ENCODE results near the gene TRERF1. TPM values are rescaled to one million over a fixed set of nuclear protein-coding genes. Genes with fewer than 3 reads are reported as not detected.

Gene TRERF1
- total and polyA plus RNA-seq, 2 of the 8 experiments (the other 6 are each of a cell fraction or from before 2014, with no cell fraction given) = 10.8 to 21.5 TPM

DNA sequence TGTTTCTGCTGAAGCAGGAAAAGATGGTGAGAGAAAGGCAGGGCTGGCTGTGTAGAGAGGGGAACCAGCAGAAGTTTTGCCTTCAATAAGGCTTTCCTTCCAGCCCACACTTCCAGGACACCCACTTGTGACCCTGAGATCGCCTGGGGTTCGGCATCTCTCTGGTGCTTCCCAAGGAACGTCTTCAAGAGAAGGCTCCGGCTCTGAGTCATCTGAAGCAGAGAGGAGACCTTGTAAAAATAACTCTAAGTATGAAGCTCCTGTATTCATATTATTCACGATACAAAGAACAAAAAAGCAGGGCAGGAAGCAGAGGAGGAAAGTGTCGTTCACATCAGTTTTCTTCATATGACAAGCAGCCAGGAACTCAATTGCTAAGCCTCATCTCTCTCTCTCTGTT lies 138.7 kb downstream of the TRERF1 start (continued):
- TF ChIP-seq MAFK (IDR thresholded peaks at IDR 0.05; ENCODE audit: low read depth, low read length) = no peak
- no peak for TF ChIP-seq CBX5 (IDR thresholded peaks at IDR 0.05; ENCODE audit: low read depth, low read length)
- TF ChIP-seq PHF8 (conservative IDR thresholded peaks at IDR 0.05; ENCODE audit: low read depth, low read length) = no peak
- no peak for TF ChIP-seq TCF12 (IDR thresholded peaks at IDR 0.05; ENCODE audit: low read depth, low read length)
- TF ChIP-seq ASH2L (IDR thresholded peaks at IDR 0.05; ENCODE audit: low read length) = no peak
- TF ChIP-seq TEAD4 (IDR thresholded peaks at IDR 0.05; ENCODE audit: low read depth, low read length) = no peak
- no peak for TF ChIP-seq TAF7 (optimal IDR thresholded peaks at IDR 0.05; ENCODE audit: borderline replicate concordance, low read depth, low read length)
- no peak for TF ChIP-seq ZNF274 (IDR thresholded peaks at IDR 0.05; ENCODE audit: borderline replicate concordance, extremely low read depth, low read length)

All from H1 (cell line).